Measurements from ENCODE around the gene CORIN.

CORIN gene

GRCh38 chr4:47863486-47863885, 25.6 kb upstream of the CORIN start:
- no peak overlapping the region for H3K9ac ChIP-seq (ENCODE audit: low read depth, low read length)
- no peaks in the 10 kb centered on the region for H3K9me3 ChIP-seq (ENCODE audit: insufficient read depth, low read length, severe bottlenecking)
- no peak overlapping the region for H3K27ac ChIP-seq (ENCODE audit: low read length)
- H3K4me1 ChIP-seq (ENCODE audit: insufficient read depth, low read length), result no peaks in the 10 kb centered on the region
- peaks cover 23% of the 10 kb centered on the region; the same call in 1 of the 2 replicates for H3K36me3 ChIP-seq (ENCODE audit: insufficient read depth, low read length)
- no peak overlapping the region for H2AFZ ChIP-seq (ENCODE audit: low read depth, low read length)
- DNase-seq (no peak), ATAC-seq (ENCODE audit: insufficient read depth, low read depth) (no peak)
- no peaks in the 10 kb centered on the region for H3K27me3 ChIP-seq (ENCODE audit: insufficient read depth, low read length, poor library complexity)
- no peak overlapping the region for H3K4me2 ChIP-seq (ENCODE audit: insufficient read depth, low read length)
- no peak overlapping the region for H3K4me3 ChIP-seq (ENCODE audit: low read depth in 1 of 2, low read length in 2 of 2)
- 0 out of 2 replicates have a peak, but pooled peaks cover 2% of the 10 kb centered on the region for H4K20me1 ChIP-seq (ENCODE audit: insufficient read depth, low read length)
- TF ChIP-seq CTCF (IDR thresholded peaks at IDR 0.05; ENCODE audit: borderline replicate concordance, extremely low read depth, low read length, poor library complexity, severe bottlenecking), result no peak
- no peak for TF ChIP-seq EZH2 (IDR thresholded peaks at IDR 0.05; ENCODE audit: borderline replicate concordance, low read depth, low read length, severe bottlenecking)
- H3K79me2 ChIP-seq (ENCODE audit: insufficient read depth, low read length), result no peaks in the 10 kb centered on the region

DNA sequence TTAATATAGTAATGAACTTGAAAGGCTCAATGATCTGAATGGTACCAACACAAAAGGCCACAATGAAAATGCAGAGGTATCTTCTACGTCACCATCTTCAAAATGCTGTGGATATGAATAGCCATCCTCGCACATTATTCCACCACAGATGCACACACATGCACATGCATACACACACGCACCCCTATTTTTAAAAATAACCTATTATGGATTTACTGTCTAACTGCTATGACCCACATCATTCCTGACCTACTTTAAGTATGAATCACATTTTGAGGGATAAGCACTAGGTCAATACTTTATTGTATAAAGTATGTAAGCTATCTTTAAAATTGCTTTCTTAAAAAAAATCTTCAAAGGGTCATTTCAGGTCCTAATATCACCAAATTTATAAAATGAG, 24.4 kb upstream of the CORIN start:
- no peak for DNase-seq
- TF ChIP-seq EZH2 (IDR thresholded peaks at IDR 0.05; ENCODE audit: borderline replicate concordance, low read depth, low read length, severe bottlenecking) (no peak), CTCF (IDR thresholded peaks at IDR 0.05; ENCODE audit: borderline replicate concordance, extremely low read depth, low read length, poor library complexity, severe bottlenecking) (no peak)
- no peaks in the 10 kb centered on the region for H3K27me3 ChIP-seq (ENCODE audit: insufficient read depth, low read length, poor library complexity)

DNA sequence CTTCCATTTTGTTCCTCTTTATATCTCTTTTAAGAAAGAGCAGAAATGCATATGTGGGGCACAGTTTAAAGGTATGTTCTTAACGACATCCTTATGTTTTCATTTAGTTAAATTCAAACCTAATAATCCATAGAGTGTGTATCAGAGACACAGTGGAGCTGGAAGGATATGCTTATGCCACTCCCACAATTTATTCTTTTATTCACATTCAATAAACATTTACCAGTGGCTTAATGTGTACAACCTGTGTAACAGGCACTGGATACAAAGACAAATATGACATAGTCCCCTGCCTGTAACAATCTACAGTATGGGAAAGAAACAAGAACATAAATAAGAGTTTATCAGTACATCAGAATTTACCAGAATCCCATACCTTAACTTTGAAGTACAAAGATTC, 22.4 kb upstream of the CORIN start:
- H3K79me2 ChIP-seq (ENCODE audit: insufficient read depth, low read length), result no peaks in the 10 kb centered on the region

More for the DNA sequence above, 24.4 kb upstream of the CORIN start:
- Histone ChIP-seq H2AFZ (ENCODE audit: low read depth, low read length) (no peak overlapping the region), H3K4me1 (ENCODE audit: insufficient read depth, low read length) (no peaks in the 10 kb centered on the region), H3K27ac (ENCODE audit: low read length) (no peak overlapping the region), H3K9ac (ENCODE audit: low read depth, low read length) (no peak overlapping the region), H3K36me3 (ENCODE audit: insufficient read depth, low read length) (peaks cover 23% of the 10 kb centered on the region; the same call in 1 of the 2 replicates), H3K79me2 (ENCODE audit: insufficient read depth, low read length) (no peaks in the 10 kb centered on the region), H3K4me3 (ENCODE audit: low read depth in 1 of 2, low read length in 2 of 2) (no peak overlapping the region), H4K20me1 (ENCODE audit: insufficient read depth, low read length) (0 out of 2 replicates have a peak, but pooled peaks cover 2% of the 10 kb centered on the region), H3K9me3 (ENCODE audit: insufficient read depth, low read length, severe bottlenecking) (no peaks in the 10 kb centered on the region), H3K4me2 (ENCODE audit: insufficient read depth, low read length) (no peak overlapping the region)
- no peak for ATAC-seq (ENCODE audit: insufficient read depth, low read depth)

More for the DNA sequence above, 22.4 kb upstream of the CORIN start:
- Histone ChIP-seq H3K27ac (ENCODE audit: low read length) (no peak overlapping the region), H3K4me3 (ENCODE audit: low read depth in 1 of 2, low read length in 2 of 2) (no peak overlapping the region), H3K4me1 (ENCODE audit: insufficient read depth, low read length) (no peaks in the 10 kb centered on the region), H3K36me3 (ENCODE audit: insufficient read depth, low read length) (peaks cover 17% of the 10 kb centered on the region; the same call in 1 of the 2 replicates), H2AFZ (ENCODE audit: low read depth, low read length) (no peak overlapping the region), H3K9ac (ENCODE audit: low read depth, low read length) (no peak overlapping the region), H3K9me3 (ENCODE audit: insufficient read depth, low read length, severe bottlenecking) (no peaks in the 10 kb centered on the region), H4K20me1 (ENCODE audit: insufficient read depth, low read length) (no peaks in the 10 kb centered on the region), H3K27me3 (ENCODE audit: insufficient read depth, low read length, poor library complexity) (no peaks in the 10 kb centered on the region), H3K4me2 (ENCODE audit: insufficient read depth, low read length) (no peak overlapping the region)
- TF ChIP-seq CTCF (IDR thresholded peaks at IDR 0.05; ENCODE audit: borderline replicate concordance, extremely low read depth, low read length, poor library complexity, severe bottlenecking) (no peak), EZH2 (IDR thresholded peaks at IDR 0.05; ENCODE audit: borderline replicate concordance, low read depth, low read length, severe bottlenecking) (no peak)
- ATAC-seq (ENCODE audit: insufficient read depth, low read depth), result no peak
- no peak for DNase-seq

All from DND-41 (cell line).